Mesothelial cell of epicardium (in vitro differentiated cells): ENCODE measurements around the gene KREMEN1. TPM values are rescaled to one million over a fixed set of nuclear protein-coding genes. Genes with fewer than 3 reads are reported as not detected.

ENCODE experiments used
- DNase-seq, 2 experiments: peaks; one replicate each; pipeline ENCODE4 v3.0.0; 2021; ENCODE audit warnings: low spot score in 2 of 2; ENCODE audit not compliant: unreplicated experiment in 2 of 2
- H3K27ac Mint-ChIP-seq: 2 replicates; pipeline ENCODE4 v1.8.0; 2021; ENCODE audit warnings: mixed read lengths
- H3K27me3 Mint-ChIP-seq: 2 replicates; pipeline ENCODE4 v1.8.0; 2021; ENCODE audit warnings: low read depth, mixed read lengths
- H3K36me3 Mint-ChIP-seq: 2 replicates; pipeline ENCODE4 v1.8.0; 2021; ENCODE audit warnings: mixed read lengths
- H3K4me1 Mint-ChIP-seq: 2 replicates; pipeline ENCODE4 v1.8.0; 2021; ENCODE audit warnings: mixed read lengths
- H3K4me3 Mint-ChIP-seq: 2 replicates; pipeline ENCODE4 v1.8.0; 2021; ENCODE audit warnings: mild to moderate bottlenecking, moderate library complexity, mixed read lengths
- H3K9me3 Mint-ChIP-seq: 2 replicates; pipeline ENCODE4 v1.8.0; 2021; ENCODE audit warnings: mixed read lengths
- total RNA-seq: library from RNA; stranded (reverse); gene quantifications from 3 replicates; pipeline ENCODE4 v1.2.1, GENCODE V29; 2021
- TF ChIP-seq, protein P1 (sequence below): fragments of 200-600 bp; sonication (generic); IDR thresholded peaks from one replicate; pipeline ENCODE4 v1.5.0; 2021; ENCODE audit warnings: antibody characterized with exemption; ENCODE audit not compliant: unreplicated experiment

Gene KREMEN1
- total RNA-seq, 1 donor from 2014 or later = 24.4 TPM

DNA sequence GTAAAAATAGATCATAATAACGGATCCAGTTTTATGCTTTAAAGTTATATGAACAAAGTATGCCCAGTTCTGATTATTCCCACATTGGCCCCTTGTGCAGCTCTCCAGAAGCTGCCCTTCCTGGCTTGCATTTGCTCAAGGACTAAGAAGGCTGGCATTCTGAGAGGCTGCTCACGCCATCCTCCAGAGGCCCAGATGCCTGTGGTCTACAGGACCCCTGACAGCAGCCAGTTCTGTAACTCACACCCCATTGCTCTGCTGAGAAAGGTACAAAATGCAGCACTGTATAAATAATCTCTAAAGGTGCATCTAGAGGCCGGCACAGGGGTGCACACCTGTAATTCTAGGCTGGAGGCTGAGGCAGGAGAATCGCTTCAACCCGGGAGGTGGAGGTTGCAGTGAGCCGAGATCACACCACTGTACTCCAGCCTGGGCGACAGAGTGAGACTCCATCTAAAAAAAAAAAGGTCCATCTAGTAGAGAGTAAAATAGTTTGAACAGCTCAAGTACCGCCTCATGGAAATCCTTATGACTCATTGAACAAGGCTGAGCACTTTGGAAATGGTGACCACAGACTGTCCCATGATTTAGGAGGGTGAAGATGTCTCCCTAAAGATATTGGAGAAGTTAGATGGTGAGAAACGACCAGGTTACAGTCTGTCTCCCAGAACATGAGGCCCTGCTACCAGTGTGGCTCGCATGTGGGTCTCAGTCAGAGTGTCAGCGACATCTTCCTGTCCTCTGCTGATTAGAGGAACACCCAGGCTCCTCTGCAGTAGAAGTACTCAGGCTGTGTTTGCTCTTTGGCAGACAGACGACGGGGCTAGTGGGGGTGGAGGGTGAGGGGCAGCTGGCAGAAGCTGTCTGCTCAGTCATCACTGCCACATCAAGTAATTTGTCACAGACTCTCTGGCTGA lies 56.3 kb downstream of the KREMEN1 start:
- no peak overlapping the region for H3K4me3 Mint-ChIP-seq
- DNase-seq = no peak
- no peaks in the 10 kb centered on the region for H3K27me3 Mint-ChIP-seq
- peaks cover 11% of the 10 kb centered on the region for H3K9me3 Mint-ChIP-seq
- no peak overlapping the region for H3K27ac Mint-ChIP-seq
- TF ChIP-seq, protein P1, sequence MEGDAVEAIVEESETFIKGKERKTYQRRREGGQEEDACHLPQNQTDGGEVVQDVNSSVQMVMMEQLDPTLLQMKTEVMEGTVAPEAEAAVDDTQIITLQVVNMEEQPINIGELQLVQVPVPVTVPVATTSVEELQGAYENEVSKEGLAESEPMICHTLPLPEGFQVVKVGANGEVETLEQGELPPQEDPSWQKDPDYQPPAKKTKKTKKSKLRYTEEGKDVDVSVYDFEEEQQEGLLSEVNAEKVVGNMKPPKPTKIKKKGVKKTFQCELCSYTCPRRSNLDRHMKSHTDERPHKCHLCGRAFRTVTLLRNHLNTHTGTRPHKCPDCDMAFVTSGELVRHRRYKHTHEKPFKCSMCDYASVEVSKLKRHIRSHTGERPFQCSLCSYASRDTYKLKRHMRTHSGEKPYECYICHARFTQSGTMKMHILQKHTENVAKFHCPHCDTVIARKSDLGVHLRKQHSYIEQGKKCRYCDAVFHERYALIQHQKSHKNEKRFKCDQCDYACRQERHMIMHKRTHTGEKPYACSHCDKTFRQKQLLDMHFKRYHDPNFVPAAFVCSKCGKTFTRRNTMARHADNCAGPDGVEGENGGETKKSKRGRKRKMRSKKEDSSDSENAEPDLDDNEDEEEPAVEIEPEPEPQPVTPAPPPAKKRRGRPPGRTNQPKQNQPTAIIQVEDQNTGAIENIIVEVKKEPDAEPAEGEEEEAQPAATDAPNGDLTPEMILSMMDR = no peak
- H3K36me3 Mint-ChIP-seq = peaks cover 30% of the 10 kb centered on the region
- H3K4me1 Mint-ChIP-seq = no peaks in the 10 kb centered on the region

DNA sequence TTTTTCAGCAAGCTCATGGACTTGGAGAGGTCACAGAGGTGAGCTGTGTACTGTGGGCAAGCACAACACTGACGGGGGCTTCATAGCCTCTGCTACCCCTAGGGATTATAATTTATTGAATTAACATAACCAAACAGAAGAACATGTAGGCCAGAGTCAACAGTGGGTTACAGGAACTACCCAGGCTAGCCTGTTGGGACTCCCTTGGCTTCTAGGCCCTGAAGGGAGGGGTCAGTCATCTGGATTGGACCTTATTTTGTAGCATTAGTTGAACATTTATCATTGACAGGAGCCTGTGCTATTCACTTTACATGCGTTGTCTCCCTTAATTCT lies 56.9 kb downstream of the KREMEN1 start:
- no peak overlapping the region for H3K27ac Mint-ChIP-seq
- H3K4me1 Mint-ChIP-seq = no peaks in the 10 kb centered on the region
- TF ChIP-seq, protein P1 = no peak
- peaks cover 11% of the 10 kb centered on the region for H3K9me3 Mint-ChIP-seq
- no peak overlapping the region for H3K4me3 Mint-ChIP-seq
- no peak for DNase-seq
- no peaks in the 10 kb centered on the region for H3K27me3 Mint-ChIP-seq
- H3K36me3 Mint-ChIP-seq = peaks cover 36% of the 10 kb centered on the region

DNA sequence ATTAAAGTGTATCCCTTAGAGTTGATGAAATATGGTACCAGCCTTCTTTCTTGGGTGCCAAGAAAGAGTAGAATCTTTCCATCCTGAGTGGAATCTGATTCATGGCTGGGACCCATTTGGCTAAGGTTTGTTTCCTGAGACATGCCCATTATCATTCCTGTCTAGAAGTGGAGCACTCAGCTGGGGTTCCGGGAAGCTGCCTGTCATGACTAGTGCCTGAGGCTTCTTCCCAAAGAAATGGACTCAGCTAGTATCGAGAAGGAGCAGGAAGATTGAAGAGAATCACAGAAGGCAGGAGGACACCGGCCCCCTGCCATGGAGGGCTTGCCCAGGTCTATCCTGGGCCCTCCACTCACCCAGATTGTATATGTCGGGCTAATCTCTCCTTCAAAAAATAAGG lies 57.6 kb downstream of the KREMEN1 start:
- peaks cover 43% of the 10 kb centered on the region for H3K36me3 Mint-ChIP-seq
- H3K4me3 Mint-ChIP-seq = no peak overlapping the region
- no peaks in the 10 kb centered on the region for H3K27me3 Mint-ChIP-seq
- TF ChIP-seq, protein P1 = no peak
- no peak for DNase-seq
- H3K4me1 Mint-ChIP-seq = no peaks in the 10 kb centered on the region
- no peak overlapping the region for H3K27ac Mint-ChIP-seq
- peaks cover 11% of the 10 kb centered on the region for H3K9me3 Mint-ChIP-seq

DNA sequence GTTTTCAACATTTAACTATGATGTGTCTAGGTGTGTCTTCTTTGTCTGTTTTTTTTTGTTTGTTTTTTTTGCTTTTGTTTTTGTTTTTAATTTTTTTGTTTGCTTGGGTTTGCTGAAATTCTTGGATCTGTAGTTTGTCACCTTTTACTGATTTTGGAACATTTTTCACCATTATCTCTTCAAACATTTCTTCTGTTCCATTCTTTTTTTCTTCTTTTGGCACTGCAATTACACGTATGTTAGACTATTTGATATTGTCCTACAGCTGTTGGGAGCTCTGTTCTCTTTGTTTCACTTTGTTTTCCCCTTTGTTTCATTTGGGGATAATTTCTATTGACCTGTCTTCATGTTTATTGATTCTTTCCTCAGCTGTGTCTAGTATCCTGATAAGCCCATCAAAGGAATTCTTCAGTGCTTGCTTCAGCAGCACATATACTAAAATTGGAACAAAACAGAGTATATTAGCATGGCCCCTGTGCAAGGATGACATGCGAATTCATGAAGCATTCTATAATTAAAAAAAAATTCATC lies 60.8 kb downstream of the KREMEN1 start:
- H3K27ac Mint-ChIP-seq = no peak overlapping the region
- no peaks in the 10 kb centered on the region for H3K27me3 Mint-ChIP-seq
- no peak for DNase-seq
- peaks cover 44% of the 10 kb centered on the region for H3K36me3 Mint-ChIP-seq
- H3K4me1 Mint-ChIP-seq = no peaks in the 10 kb centered on the region
- H3K9me3 Mint-ChIP-seq = peaks cover 11% of the 10 kb centered on the region
- TF ChIP-seq, protein P1 = no peak
- H3K4me3 Mint-ChIP-seq = no peak overlapping the region

DNA sequence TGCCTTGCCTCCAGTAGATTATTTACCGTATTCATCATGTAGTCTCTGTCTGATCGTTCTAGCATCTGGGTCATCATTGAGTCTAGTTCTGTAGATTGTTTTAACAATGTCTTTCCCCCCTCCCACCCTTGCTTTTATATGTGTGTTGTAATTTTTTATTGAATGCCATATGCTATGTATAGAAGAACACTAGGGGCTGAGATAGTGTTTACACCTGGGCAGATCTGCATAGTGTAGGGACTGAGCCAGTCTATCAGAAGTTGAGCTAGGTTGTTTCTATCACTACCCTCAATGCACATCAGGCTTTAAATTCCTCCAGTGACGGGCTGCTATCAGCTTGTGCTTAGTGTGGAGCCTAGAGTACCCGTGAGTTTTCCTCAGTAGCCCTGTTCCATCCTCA lies 61.6 kb downstream of the KREMEN1 start:
- no peaks in the 10 kb centered on the region for H3K4me1 Mint-ChIP-seq
- H3K36me3 Mint-ChIP-seq = peaks cover 49% of the 10 kb centered on the region
- H3K9me3 Mint-ChIP-seq = peaks cover 11% of the 10 kb centered on the region
- H3K4me3 Mint-ChIP-seq = no peak overlapping the region
- TF ChIP-seq, protein P1 = no peak
- no peak for DNase-seq
- H3K27me3 Mint-ChIP-seq = no peaks in the 10 kb centered on the region
- no peak overlapping the region for H3K27ac Mint-ChIP-seq
